D721Med (cell line): ENCODE data around the gene PROX2.

Experiments
- DNase-seq: peaks from one replicate; pipeline ENCODE4 v3.0.0; 2011; ENCODE audit warnings: low spot score; ENCODE audit not compliant: insufficient read length
- FAIRE-seq: peaks from 2 replicates; lab custom pipeline; 2011; peaks lifted over from hg19 to GRCh38; lab: Jason Lieb, UNC
- CTCF ChIP-seq: IDR thresholded peaks from 2 replicates; pipeline ENCODE4 v1.5.1; 2012; ENCODE audit warnings: mild to moderate bottlenecking, control low read depth; ENCODE audit not compliant: insufficient read depth; ENCODE audit errors: missing control alignments

Gene PROX2

GRCh38 chr14:74920281-74920680 is 44.3 kb upstream of the PROX2 start:
- DNase-seq (no peak), FAIRE-seq (no peak)
- no peak for TF ChIP-seq CTCF

- no peak for FAIRE-seq
- no peak for TF ChIP-seq CTCF
- no peak for DNase-seq
These were observed 43.6 kb upstream of the PROX2 start for GRCh38 chr14:74919421-74920165.

GRCh38 chr14:74918380-74918779 is 42.4 kb upstream of the PROX2 start:
- no peak for TF ChIP-seq CTCF
- FAIRE-seq (no peak), DNase-seq (no peak)

GRCh38 chr14:74917646-74918081 is 41.7 kb upstream of the PROX2 start:
- no peak for TF ChIP-seq CTCF
- DNase-seq (no peak), FAIRE-seq (no peak)

GRCh38 chr14:74917178-74917543 is 41.2 kb upstream of the PROX2 start:
- no peak for TF ChIP-seq CTCF
- no peak for FAIRE-seq
- DNase-seq: no peak

- DNase-seq (no peak), FAIRE-seq (no peak)
- TF ChIP-seq CTCF: no peak
These were observed 39.9 kb upstream of the PROX2 start for GRCh38 chr14:74915826-74916225.

GRCh38 chr14:74915426-74915825 is 39.5 kb upstream of the PROX2 start:
- FAIRE-seq (no peak), DNase-seq (no peak)
- TF ChIP-seq CTCF: no peak
